Lower leg skin (tissue), 3 donors: ENCODE measurements around the gene INSC.

Experiments used
- CTCF ChIP-seq, 3 donors: fragments of 450-650 bp; IDR thresholded peaks; one replicate each; pipeline ENCODE4 v1.5.1; 2016; ENCODE audit warnings: antibody characterized with exemption in 3 of 3, mild to moderate bottlenecking in 3 of 3, moderate library complexity in 2 of 3
- POLR2A ChIP-seq, 2 donors: fragments of 450-650 bp; IDR thresholded peaks; one replicate each; pipeline ENCODE4 v1.6.1; 2016 to 2017; ENCODE audit warnings: antibody characterized with exemption in 2 of 2, mild to moderate bottlenecking in 1 of 2, moderate library complexity in 1 of 2

- TF ChIP-seq CTCF (IDR thresholded peaks at IDR 0.05) (no peak), POLR2A (IDR thresholded peaks at IDR 0.05) (no peak)
Measured at GRCh38 chr11:15171956-15172355, 57.2 kb downstream of the INSC start.
